Hepatocyte (in vitro differentiated cells): ENCODE results near the gene ZNF445. TPM values are rescaled to one million over a fixed set of nuclear protein-coding genes. Genes with fewer than 3 reads are reported as not detected.
A peak's percentile ranks its signal among the peaks of the same experiment; 100 is the strongest.

Experiments used
- DNase-seq: peaks from one replicate; pipeline ENCODE4 v3.0.0-alpha.2; 2016; ENCODE audit warnings: low spot score
- H2AFZ ChIP-seq: fragments of 200-600 bp; sonication (generic); 2 replicates; pipeline ENCODE4 v1.6.0; 2016; ENCODE audit warnings: antibody characterized with exemption, mild to moderate bottlenecking
- H3K27ac ChIP-seq: fragments of 200-600 bp; sonication (generic); 2 replicates; pipeline ENCODE4 v1.5.1; 2016; ENCODE audit warnings: mild to moderate bottlenecking
- H3K27me3 ChIP-seq: fragments of 200-600 bp; sonication (generic); 2 replicates; pipeline ENCODE4 v1.6.1; 2016
- H3K36me3 ChIP-seq: fragments of 200-600 bp; sonication (generic); replicated peaks from 2 replicates; pipeline ENCODE4 v1.5.1; 2016; ENCODE audit warnings: low read depth; ENCODE audit not compliant: insufficient read depth
- H3K4me1 ChIP-seq: fragments of 200-600 bp; sonication (generic); 2 replicates; pipeline ENCODE4 v1.5.1; 2016; ENCODE audit warnings: mild to moderate bottlenecking, moderate library complexity; ENCODE audit not compliant: insufficient read depth
- H3K4me2 ChIP-seq: fragments of 200-600 bp; sonication (generic); 2 replicates; pipeline ENCODE4 v1.6.0; 2016
- H3K4me3 ChIP-seq: fragments of 200-600 bp; sonication (generic); 2 replicates; pipeline ENCODE4 v1.5.1; 2016; ENCODE audit warnings: mild to moderate bottlenecking
- H3K79me2 ChIP-seq: fragments of 200-600 bp; sonication (generic); 2 replicates; pipeline ENCODE4 v1.6.0; 2017; ENCODE audit warnings: mild to moderate bottlenecking
- H3K9me2 ChIP-seq: fragments of 200-600 bp; sonication (generic); replicated peaks from 2 replicates; pipeline ENCODE4 v1.6.0; 2017; ENCODE audit warnings: mild to moderate bottlenecking; ENCODE audit not compliant: insufficient read depth
- H3K9me3 ChIP-seq: fragments of 200-600 bp; sonication (generic); 2 replicates; pipeline ENCODE4 v1.5.1; 2016; ENCODE audit warnings: low read depth, mild to moderate bottlenecking
- H4K20me1 ChIP-seq: fragments of 200-600 bp; sonication (generic); 2 replicates; pipeline ENCODE4 v1.6.0; 2016; ENCODE audit warnings: mild to moderate bottlenecking; ENCODE audit not compliant: insufficient read depth, poor library complexity, severe bottlenecking
- EZH2 ChIP-seq: fragments of 200-600 bp; sonication (generic); IDR thresholded peaks from 2 replicates; pipeline ENCODE4 v1.6.1; 2016; ENCODE audit warnings: antibody characterized with exemption, mild to moderate bottlenecking, borderline replicate concordance
- EZH2phosphoT487 ChIP-seq: fragments of 200-600 bp; sonication (generic); IDR thresholded peaks from one replicate; pipeline ENCODE4 v1.6.1; 2018; ENCODE audit warnings: antibody characterized with exemption, mild to moderate bottlenecking, low read depth, moderate library complexity; ENCODE audit not compliant: unreplicated experiment, severe bottlenecking
- WGBS: methylation state at CpG from one replicate; pipeline ENCODE4 v1.1.6; 2016; ENCODE audit warnings: low lambda C conversion rate; ENCODE audit errors: missing lambda C conversion rate; 5-methylcytosine and 5-hydroxymethylcytosine counted together
- polyA plus RNA-seq: library from polyadenylated mRNA; unstranded; fragments of >200 nt; fragmentation: Nextera tagmentation; extraction: Ambion mirVana; gene quantifications from 2 replicates; pipeline ENCODE4 v1.2.1, GENCODE V29; 2016
- total RNA-seq: library from RNA; depleted of rRNA; stranded (reverse); fragments of >200 nt; gene quantifications from 2 replicates; pipeline ENCODE4 v1.2.3, GENCODE V29; 2014
- TF ChIP-seq, protein P1 (sequence below): fragments of 200-600 bp; sonication (generic); IDR thresholded peaks from 2 replicates; pipeline ENCODE4 v1.5.1; 2016; ENCODE audit warnings: antibody characterized with exemption, mild to moderate bottlenecking; ENCODE audit not compliant: poor library complexity

ZNF445 gene
- total and polyA plus RNA-seq, 2 experiments from 2014 or later = 6.4 to 10.5 TPM

DNA sequence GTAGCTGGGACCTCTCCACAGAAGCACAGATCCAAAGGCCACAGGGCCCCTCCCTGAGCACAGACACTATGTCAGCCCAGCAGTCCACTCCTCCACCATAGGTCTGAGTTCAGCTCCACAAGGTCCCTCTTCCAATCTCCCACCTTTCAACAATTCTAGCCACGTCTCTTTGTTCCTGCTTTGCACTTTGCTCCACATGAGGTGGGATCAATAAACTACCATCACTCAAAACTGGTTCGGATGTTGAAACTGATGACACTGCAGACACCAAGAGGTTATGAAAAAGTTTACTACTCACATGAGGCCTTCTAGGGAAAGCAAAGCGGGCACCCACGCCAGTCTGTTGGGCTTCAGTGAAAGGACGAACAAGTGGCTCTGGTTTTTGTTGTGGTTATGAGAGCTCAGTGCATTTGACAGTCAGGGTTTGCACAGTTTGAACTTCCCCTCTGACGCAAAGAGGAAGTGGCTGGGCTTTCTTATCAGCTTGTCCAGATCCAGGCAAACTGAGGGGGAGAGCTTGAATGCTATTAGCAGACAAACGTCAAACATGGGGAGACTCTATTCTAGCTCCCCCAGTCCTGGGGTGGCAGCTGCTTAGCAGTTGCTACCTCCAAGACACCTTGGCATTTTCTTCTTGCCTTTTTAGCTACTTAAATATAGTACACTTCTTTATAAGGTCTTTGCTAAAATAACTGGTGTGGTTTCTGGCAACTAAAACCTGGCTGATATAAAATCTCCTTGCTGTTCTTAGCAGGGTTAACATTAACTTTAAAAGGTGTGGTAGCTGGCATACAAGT, 37.8 kb downstream of the ZNF445 start:
- Histone ChIP-seq H4K20me1 (no peaks in the 10 kb centered on the region), H2AFZ (no peak overlapping the region), H3K27me3 (no peaks in the 10 kb centered on the region), H3K4me1 (peaks cover 14% of the 10 kb centered on the region), H3K4me2 (peak overlapping the region; percentile 52), H3K36me3 (no peaks in the 10 kb centered on the region), H3K27ac (peak overlapping the region; percentile 93), H3K9me3 (no peaks in the 10 kb centered on the region), H3K79me2 (no peaks in the 10 kb centered on the region), H3K9me2 (no peaks in the 10 kb centered on the region), H3K4me3 (no peak overlapping the region)
- WGBS = 24% methylated on average over 7 of the region's 7 CpGs
- TF ChIP-seq EZH2 = no peak
- TF ChIP-seq EZH2phosphoT487 = no peak
- TF ChIP-seq, protein P1, sequence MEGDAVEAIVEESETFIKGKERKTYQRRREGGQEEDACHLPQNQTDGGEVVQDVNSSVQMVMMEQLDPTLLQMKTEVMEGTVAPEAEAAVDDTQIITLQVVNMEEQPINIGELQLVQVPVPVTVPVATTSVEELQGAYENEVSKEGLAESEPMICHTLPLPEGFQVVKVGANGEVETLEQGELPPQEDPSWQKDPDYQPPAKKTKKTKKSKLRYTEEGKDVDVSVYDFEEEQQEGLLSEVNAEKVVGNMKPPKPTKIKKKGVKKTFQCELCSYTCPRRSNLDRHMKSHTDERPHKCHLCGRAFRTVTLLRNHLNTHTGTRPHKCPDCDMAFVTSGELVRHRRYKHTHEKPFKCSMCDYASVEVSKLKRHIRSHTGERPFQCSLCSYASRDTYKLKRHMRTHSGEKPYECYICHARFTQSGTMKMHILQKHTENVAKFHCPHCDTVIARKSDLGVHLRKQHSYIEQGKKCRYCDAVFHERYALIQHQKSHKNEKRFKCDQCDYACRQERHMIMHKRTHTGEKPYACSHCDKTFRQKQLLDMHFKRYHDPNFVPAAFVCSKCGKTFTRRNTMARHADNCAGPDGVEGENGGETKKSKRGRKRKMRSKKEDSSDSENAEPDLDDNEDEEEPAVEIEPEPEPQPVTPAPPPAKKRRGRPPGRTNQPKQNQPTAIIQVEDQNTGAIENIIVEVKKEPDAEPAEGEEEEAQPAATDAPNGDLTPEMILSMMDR = no peak
- DNase-seq = peak; percentile 82

DNA sequence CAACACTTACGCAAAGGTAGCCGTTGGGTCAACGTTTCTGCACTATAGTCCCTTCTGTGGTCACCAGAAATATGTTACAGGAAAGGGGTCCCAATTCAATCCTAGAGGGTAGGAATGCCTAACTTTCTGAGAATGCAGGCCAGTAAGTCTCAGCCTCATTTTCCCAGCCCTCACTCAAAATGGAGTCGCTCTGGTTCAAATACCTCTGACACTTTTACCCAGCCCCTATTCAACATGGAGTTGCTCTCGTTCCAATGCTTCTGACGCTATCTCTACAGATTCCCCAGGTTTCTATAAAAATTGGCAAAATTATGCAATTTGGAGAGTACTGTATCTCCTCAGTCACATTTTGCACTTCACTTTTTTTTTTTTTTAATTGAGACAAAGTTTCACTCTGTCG, 39.7 kb downstream of the ZNF445 start:
- TF ChIP-seq EZH2 = no peak
- Histone ChIP-seq H4K20me1 (no peaks in the 10 kb centered on the region), H3K4me3 (no peak overlapping the region), H3K27ac (peak overlapping the region; percentile 46), H3K4me2 (no peak overlapping the region), H3K4me1 (peaks cover 14% of the 10 kb centered on the region), H3K79me2 (no peaks in the 10 kb centered on the region), H3K36me3 (no peaks in the 10 kb centered on the region), H3K9me3 (no peaks in the 10 kb centered on the region), H2AFZ (no peak overlapping the region), H3K27me3 (no peaks in the 10 kb centered on the region), H3K9me2 (no peaks in the 10 kb centered on the region)
- WGBS = 96% methylated on average over 7 of the region's 7 CpGs
- DNase-seq = no peak

GRCh38 chr3:44436181-44436580, 41.3 kb downstream of the ZNF445 start:
- no peak overlapping the region for H3K4me3 ChIP-seq
- peaks cover 12% of the 10 kb centered on the region for H3K4me1 ChIP-seq
- H3K9me3 ChIP-seq = no peaks in the 10 kb centered on the region
- no peak overlapping the region for H3K27ac ChIP-seq
- H3K27me3 ChIP-seq = no peaks in the 10 kb centered on the region
- no peak overlapping the region for H3K4me2 ChIP-seq
- TF ChIP-seq, protein P1 = no peak
- TF ChIP-seq EZH2phosphoT487 = no peak
- TF ChIP-seq EZH2 = no peak
- DNase-seq = no peak
- no peaks in the 10 kb centered on the region for H3K79me2 ChIP-seq
- H3K9me2 ChIP-seq = no peaks in the 10 kb centered on the region
- no peaks in the 10 kb centered on the region for H4K20me1 ChIP-seq
- H2AFZ ChIP-seq = no peak overlapping the region
- H3K36me3 ChIP-seq = no peaks in the 10 kb centered on the region
- 96% methylated on average over 1 of the region's 1 CpG for WGBS

- no peaks in the 10 kb centered on the region for H3K9me3 ChIP-seq
- H2AFZ ChIP-seq = no peak overlapping the region
- no peaks in the 10 kb centered on the region for H4K20me1 ChIP-seq
- H3K9me2 ChIP-seq = no peaks in the 10 kb centered on the region
- H3K36me3 ChIP-seq = no peaks in the 10 kb centered on the region
- TF ChIP-seq EZH2 = no peak
- no peak for TF ChIP-seq EZH2phosphoT487
- TF ChIP-seq, protein P1 = no peak
- no peaks in the 10 kb centered on the region for H3K27me3 ChIP-seq
- WGBS = 79% methylated on average over 5 of the region's 5 CpGs
- H3K4me1 ChIP-seq = peaks cover 5% of the 10 kb centered on the region
- no peak overlapping the region for H3K4me2 ChIP-seq
- DNase-seq = no peak
- no peak overlapping the region for H3K27ac ChIP-seq
- H3K79me2 ChIP-seq = no peaks in the 10 kb centered on the region
- no peak overlapping the region for H3K4me3 ChIP-seq
Measured at GRCh38 chr3:44434834-44435510, 42.5 kb downstream of the ZNF445 start.
